GM18873 (cell line): Measurements from ENCODE around the gene RAET1E.
"Not testable (repeated sequence)": the region's sequence is repeated elsewhere in the genome, so short reads cannot be mapped to it uniquely, and the experiment has no call there.

Experiments used
- ATAC-seq: cut with Tn5 transposase; IDR thresholded peaks from one replicate; pipeline ENCODE4 v1.9.1; 2021; ENCODE audit warnings: mild to moderate bottlenecking, moderate library complexity, moderate number of reproducible peaks; ENCODE audit not compliant: unreplicated experiment, low FRiP score

RAET1E gene

DNA sequence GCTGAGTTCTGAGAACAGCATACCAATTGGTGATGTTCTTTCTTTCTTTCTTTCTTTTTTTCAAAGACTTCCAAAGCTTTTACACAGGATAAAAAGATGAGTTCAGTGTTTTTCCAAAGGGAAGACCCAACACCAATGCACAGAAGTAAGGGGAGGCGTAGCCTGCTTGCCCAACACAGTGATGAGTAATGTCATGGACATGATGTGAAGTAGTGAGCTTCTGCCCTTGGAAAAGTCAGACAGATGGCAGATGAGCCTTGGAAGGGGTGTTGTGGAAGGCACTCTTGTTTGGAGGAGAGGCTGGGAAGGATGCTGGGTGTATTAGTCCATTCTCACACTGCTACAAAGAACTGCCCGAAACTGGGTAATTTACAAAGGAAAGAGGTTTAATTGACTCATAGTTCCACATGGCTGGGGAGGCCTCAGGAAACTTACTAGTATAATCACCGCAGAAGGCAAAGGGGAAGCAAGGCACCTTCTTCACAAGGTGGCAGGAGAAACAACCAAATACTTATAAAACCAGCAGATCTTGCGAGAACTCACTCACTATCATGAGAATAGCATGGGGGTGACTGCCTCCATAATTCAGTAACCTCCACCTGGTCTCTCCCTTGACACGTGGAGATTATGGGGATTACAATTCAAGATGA lies 46.3 kb downstream of the RAET1E start:
- ATAC-seq, result no peak

DNA sequence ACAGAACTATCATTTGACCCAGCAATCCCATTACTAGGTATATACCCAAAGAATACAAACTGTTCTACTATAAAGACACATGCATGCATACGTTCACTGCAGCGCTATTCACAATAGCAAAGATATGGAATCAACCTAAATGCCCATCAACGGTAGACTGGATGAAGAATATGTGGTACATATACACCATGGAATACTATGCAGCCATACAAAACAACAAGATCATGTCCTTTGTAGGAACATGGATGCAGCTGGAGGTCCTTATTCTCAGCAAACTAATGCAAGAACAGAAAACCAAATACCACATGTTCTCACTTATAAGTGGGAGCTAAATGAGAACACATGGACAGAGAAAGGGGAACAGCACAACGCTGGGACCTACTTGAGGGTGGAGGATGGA lies 49.6 kb downstream of the RAET1E start:
- ATAC-seq, result not testable (repeated sequence)
